Activated T-cell treated with anti-CD3 and anti-CD28 coated beads, Interleukin-2, amount 50 U/mL, for 24 hours (primary cell): ENCODE results near the gene RGS5.

Source experiments
- DNase-seq: peaks from one replicate; pipeline ENCODE4 v3.0.0-alpha.2; 2020
- H3K27ac Mint-ChIP-seq: 2 replicates; pipeline ENCODE4 v1.8.0; 2020; ENCODE audit warnings: mild to moderate bottlenecking, mixed read lengths
- H3K27me3 Mint-ChIP-seq: 2 replicates; pipeline ENCODE4 v1.8.0; 2020; ENCODE audit warnings: mixed read lengths
- H3K36me3 Mint-ChIP-seq: 2 replicates; pipeline ENCODE4 v1.8.0; 2020; ENCODE audit warnings: low read depth, mixed read lengths
- H3K4me1 Mint-ChIP-seq: 2 replicates; pipeline ENCODE4 v1.8.0; 2020; ENCODE audit warnings: low read depth, mixed read lengths
- H3K4me3 Mint-ChIP-seq: 2 replicates; pipeline ENCODE4 v1.8.0; 2020; ENCODE audit warnings: mild to moderate bottlenecking, moderate library complexity, mixed read lengths
- H3K9me3 Mint-ChIP-seq: 2 replicates; pipeline ENCODE4 v1.8.0; 2020; ENCODE audit warnings: mixed read lengths

RGS5 gene

DNA sequence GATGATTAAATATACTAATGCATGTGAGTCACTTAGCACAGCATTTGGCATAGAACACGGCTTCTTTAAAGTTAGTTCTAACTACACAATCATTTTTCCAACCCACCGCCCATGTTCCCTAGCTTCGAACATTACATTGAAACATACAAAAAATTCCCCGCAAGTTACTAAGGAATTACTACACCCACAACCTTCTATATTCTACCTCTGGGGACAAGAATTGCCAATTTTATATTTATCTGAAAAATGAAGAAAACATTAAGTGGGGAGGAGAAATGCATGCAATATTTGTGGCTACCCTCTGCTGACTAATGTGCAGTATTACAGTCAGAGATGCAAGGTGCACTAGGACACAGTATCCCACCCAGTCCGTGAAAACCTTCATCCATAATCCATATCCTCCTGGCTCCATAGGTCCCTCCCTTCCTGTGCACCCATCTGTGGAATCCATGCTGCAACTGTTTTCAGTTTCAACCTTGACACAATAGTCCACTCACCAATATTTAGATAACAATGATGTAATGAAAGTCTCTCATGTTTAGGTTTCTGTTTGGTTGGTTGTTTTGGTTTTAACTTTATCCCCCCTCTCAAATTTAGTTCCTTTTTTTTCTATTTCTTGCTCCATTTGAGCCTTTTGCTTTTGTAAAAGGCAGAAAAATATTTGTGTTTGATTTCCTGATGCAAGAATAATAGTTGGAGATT lies 31.6 kb downstream of the RGS5 start:
- Mint-ChIP-seq H3K27me3 (peaks cover 12% of the 10 kb centered on the region), H3K4me3 (no peak overlapping the region), H3K4me1 (peaks cover 1% of the 10 kb centered on the region), H3K27ac (no peak overlapping the region), H3K36me3 (no peaks in the 10 kb centered on the region), H3K9me3 (no peaks in the 10 kb centered on the region)
- DNase-seq = no peak

GRCh38 chr1:163170331-163170730 lies 32.4 kb downstream of the RGS5 start:
- no peak overlapping the region for H3K27ac Mint-ChIP-seq
- H3K27me3 Mint-ChIP-seq = peaks cover 8% of the 10 kb centered on the region
- no peaks in the 10 kb centered on the region for H3K9me3 Mint-ChIP-seq
- no peaks in the 10 kb centered on the region for H3K36me3 Mint-ChIP-seq
- no peak for DNase-seq
- no peak overlapping the region for H3K4me3 Mint-ChIP-seq
- peaks cover 1% of the 10 kb centered on the region for H3K4me1 Mint-ChIP-seq

DNA sequence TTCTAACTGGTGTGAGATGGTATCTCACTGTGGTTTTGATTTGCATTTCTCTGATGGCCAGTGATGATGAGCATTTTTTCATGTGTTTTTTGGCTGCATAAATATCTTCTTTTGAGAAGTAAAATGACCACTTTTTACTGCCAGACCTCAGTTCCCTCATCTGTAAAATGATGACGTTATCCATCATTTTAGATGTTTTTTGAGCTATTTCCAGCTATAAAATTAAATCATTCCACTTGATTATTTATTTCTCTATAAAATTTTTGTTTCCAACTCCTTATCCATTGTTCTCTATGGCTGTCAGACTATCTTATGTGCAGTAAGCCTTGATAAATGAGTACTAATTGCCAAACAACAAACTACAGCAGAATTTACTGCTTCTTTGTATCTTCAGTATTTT lies 33.2 kb downstream of the RGS5 start:
- H3K4me1 Mint-ChIP-seq = peaks cover 1% of the 10 kb centered on the region
- no peaks in the 10 kb centered on the region for H3K9me3 Mint-ChIP-seq
- no peaks in the 10 kb centered on the region for H3K36me3 Mint-ChIP-seq
- H3K27me3 Mint-ChIP-seq = no peaks in the 10 kb centered on the region
- no peak for DNase-seq
- H3K4me3 Mint-ChIP-seq = no peak overlapping the region
- H3K27ac Mint-ChIP-seq = no peak overlapping the region

GRCh38 chr1:163168053-163168452 lies 34.7 kb downstream of the RGS5 start:
- no peak for DNase-seq
- Mint-ChIP-seq H3K36me3 (no peaks in the 10 kb centered on the region), H3K4me1 (peaks cover 1% of the 10 kb centered on the region), H3K27me3 (no peaks in the 10 kb centered on the region), H3K4me3 (no peak overlapping the region), H3K27ac (no peak overlapping the region), H3K9me3 (no peaks in the 10 kb centered on the region)

DNA sequence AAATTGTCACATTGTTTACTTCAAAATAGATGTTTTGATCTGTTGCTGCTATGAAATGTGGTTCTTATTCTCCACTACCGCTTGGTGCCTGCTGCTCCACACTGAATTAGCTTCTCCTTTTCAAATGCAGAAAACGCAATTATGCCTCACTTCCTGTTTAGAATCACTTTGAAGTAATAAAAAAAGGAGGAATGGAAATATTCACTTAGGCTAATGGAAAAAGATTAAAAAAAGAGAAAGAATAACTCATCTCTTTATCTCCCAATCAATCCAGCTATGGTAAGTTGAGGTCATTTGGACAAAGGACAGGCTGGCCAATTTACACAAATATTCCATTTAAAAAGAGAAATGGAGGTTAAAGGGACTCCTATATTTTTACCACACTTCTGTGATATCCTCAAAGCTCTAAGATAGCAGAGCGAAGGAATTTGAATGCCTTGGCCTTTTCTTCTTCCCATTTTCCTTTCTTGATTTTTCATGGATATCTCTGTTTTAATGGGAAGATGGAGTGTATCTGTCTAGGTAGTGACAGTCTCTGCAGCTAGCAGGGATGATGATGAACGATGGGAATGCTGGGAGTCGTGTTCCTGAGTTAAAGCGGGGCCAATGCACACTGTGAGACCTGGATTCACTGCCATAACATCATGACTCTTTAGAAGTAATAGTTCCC lies 35.7 kb downstream of the RGS5 start:
- Mint-ChIP-seq H3K36me3 (no peaks in the 10 kb centered on the region), H3K27ac (no peak overlapping the region), H3K4me1 (peaks cover 1% of the 10 kb centered on the region), H3K27me3 (no peaks in the 10 kb centered on the region), H3K9me3 (no peaks in the 10 kb centered on the region), H3K4me3 (no peak overlapping the region)
- DNase-seq = no peak

- H3K36me3 Mint-ChIP-seq = no peaks in the 10 kb centered on the region
- no peak overlapping the region for H3K27ac Mint-ChIP-seq
- H3K4me1 Mint-ChIP-seq = peaks cover 1% of the 10 kb centered on the region
- no peak overlapping the region for H3K4me3 Mint-ChIP-seq
- H3K9me3 Mint-ChIP-seq = no peaks in the 10 kb centered on the region
- no peaks in the 10 kb centered on the region for H3K27me3 Mint-ChIP-seq
- no peak for DNase-seq
Observed at GRCh38 chr1:163165119-163165518, 37.6 kb downstream of the RGS5 start.

DNA sequence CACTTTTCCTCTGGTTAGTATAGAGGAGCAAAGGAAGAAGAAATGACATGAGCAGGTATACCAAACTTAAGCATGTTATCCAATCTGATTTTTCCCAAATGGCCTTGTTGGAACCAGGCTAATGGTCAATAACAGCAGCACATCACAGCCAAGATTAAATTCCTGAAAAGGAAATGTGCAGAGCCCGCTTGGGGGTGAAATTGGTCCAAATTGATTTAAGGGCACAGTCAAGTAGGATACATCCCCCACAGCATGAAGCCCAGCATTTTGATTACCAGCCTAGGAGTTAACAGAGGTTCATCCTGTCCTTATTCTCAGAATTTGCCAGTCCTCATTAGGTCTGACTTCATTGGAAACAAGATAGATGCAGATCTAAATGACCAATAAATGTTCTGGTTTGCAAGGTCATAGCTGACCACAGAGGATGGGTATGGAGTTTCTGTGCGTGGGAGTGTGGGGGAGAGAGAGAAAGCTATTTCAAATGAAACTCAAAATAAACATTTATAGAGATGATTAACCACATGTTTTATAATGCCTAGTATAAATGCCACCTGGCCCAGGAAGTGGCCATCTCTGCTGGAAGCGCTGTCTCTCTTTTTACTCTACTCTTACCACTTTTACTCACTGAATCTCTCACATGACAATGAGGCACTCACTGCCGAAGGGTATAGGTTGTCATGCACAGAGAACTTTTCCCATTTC lies 38.7 kb downstream of the RGS5 start:
- Mint-ChIP-seq H3K4me3 (no peak overlapping the region), H3K27me3 (no peaks in the 10 kb centered on the region), H3K36me3 (no peaks in the 10 kb centered on the region), H3K9me3 (no peaks in the 10 kb centered on the region), H3K4me1 (peaks cover 1% of the 10 kb centered on the region), H3K27ac (no peak overlapping the region)
- no peak for DNase-seq

DNA sequence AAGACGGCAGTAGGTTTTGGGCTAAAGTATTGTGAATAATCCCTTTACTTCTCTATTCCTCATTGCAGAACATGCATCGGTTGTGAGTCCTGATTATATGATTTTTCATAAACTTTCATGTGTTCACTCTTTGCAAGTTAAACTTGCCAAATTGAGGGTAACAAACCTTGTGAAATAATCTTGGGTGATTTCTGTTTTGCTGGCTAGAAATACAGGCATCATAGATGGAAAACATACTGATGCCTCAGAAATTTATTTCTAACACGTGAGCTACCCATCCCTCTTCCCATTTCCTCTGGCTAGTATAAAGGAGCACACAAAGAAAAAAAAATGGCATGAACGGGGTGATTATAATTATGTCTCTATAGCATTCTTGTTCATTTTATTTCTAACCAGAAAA lies 39.6 kb downstream of the RGS5 start:
- Mint-ChIP-seq H3K27ac (no peak overlapping the region), H3K4me1 (peaks cover 1% of the 10 kb centered on the region), H3K36me3 (no peaks in the 10 kb centered on the region), H3K4me3 (no peak overlapping the region), H3K9me3 (peaks cover 5% of the 10 kb centered on the region), H3K27me3 (no peaks in the 10 kb centered on the region)
- DNase-seq = no peak

GRCh38 chr1:163162381-163162914 lies 40.3 kb downstream of the RGS5 start:
- no peak for DNase-seq
- H3K27ac Mint-ChIP-seq = no peak overlapping the region
- peaks cover 8% of the 10 kb centered on the region for H3K9me3 Mint-ChIP-seq
- no peak overlapping the region for H3K4me3 Mint-ChIP-seq
- H3K27me3 Mint-ChIP-seq = no peaks in the 10 kb centered on the region
- peaks cover 1% of the 10 kb centered on the region for H3K4me1 Mint-ChIP-seq
- H3K36me3 Mint-ChIP-seq = no peaks in the 10 kb centered on the region

DNA sequence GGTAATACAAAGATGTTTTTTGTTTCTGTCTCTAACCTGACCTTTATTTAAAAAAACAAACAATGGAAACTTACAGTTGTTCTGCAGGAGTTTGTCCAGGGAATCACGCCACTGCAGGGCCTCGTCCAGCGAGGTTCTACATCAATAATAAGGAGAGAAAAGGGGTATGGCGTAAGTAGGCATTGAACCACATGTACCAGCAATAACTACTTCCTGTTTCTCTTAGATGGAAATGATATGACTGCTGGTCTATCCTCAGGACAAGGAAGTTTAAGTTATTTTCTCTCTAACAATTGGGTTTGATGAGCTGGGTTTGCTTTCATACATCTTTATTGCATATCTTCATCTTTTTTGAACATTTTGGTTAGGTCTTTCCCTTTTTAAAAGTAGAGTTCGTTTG lies 40.9 kb downstream of the RGS5 start:
- no peaks in the 10 kb centered on the region for H3K36me3 Mint-ChIP-seq
- H3K9me3 Mint-ChIP-seq = peaks cover 8% of the 10 kb centered on the region
- no peak for DNase-seq
- H3K4me1 Mint-ChIP-seq = peaks cover under 1% of the 10 kb centered on the region
- H3K4me3 Mint-ChIP-seq = no peak overlapping the region
- H3K27me3 Mint-ChIP-seq = no peaks in the 10 kb centered on the region
- H3K27ac Mint-ChIP-seq = no peak overlapping the region

GRCh38 chr1:163161337-163161736 lies 41.4 kb downstream of the RGS5 start:
- H3K36me3 Mint-ChIP-seq = no peaks in the 10 kb centered on the region

DNA sequence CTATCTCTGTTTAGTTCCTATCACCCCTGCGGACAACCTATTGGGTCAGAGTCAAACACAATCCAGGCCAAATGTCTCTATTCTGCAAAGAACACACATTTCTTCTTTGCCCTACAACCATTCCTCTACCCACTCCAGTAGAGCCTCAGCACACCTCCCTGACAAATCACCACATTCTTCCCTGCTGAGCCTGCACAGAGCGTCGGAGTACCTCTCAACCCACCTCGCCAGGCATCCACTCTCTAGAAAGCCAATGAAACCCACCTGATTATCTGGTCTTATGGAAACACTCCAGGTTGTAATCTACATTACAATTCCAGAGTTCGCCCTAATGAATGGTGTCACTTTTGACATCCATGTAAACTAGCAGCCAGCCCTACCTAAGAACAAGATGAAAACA lies 47.1 kb downstream of the RGS5 start:
- Mint-ChIP-seq H3K27me3 (no peaks in the 10 kb centered on the region), H3K36me3 (peaks cover 3% of the 10 kb centered on the region), H3K9me3 (peaks cover 8% of the 10 kb centered on the region), H3K4me3 (no peak overlapping the region), H3K27ac (no peak overlapping the region), H3K4me1 (no peaks in the 10 kb centered on the region)
- no peak for DNase-seq

More at GRCh38 chr1:163161337-163161736, 41.4 kb downstream of the RGS5 start:
- Mint-ChIP-seq H3K27me3 (no peaks in the 10 kb centered on the region), H3K27ac (no peak overlapping the region), H3K4me3 (no peak overlapping the region), H3K4me1 (no peaks in the 10 kb centered on the region), H3K9me3 (peaks cover 8% of the 10 kb centered on the region)
- no peak for DNase-seq

GRCh38 chr1:163148911-163149310 lies 53.8 kb downstream of the RGS5 start:
- H3K4me1 Mint-ChIP-seq = no peaks in the 10 kb centered on the region
- H3K36me3 Mint-ChIP-seq = peaks cover 3% of the 10 kb centered on the region
- DNase-seq = no peak
- H3K9me3 Mint-ChIP-seq = no peaks in the 10 kb centered on the region
- no peak overlapping the region for H3K4me3 Mint-ChIP-seq
- H3K27ac Mint-ChIP-seq = no peak overlapping the region
- H3K27me3 Mint-ChIP-seq = no peaks in the 10 kb centered on the region

- Mint-ChIP-seq H3K4me1 (no peaks in the 10 kb centered on the region), H3K4me3 (no peak overlapping the region), H3K27ac (no peak overlapping the region), H3K9me3 (no peaks in the 10 kb centered on the region), H3K36me3 (no peaks in the 10 kb centered on the region), H3K27me3 (no peaks in the 10 kb centered on the region)
- DNase-seq = no peak
Observed at GRCh38 chr1:163147019-163147418, 55.7 kb downstream of the RGS5 start.

DNA sequence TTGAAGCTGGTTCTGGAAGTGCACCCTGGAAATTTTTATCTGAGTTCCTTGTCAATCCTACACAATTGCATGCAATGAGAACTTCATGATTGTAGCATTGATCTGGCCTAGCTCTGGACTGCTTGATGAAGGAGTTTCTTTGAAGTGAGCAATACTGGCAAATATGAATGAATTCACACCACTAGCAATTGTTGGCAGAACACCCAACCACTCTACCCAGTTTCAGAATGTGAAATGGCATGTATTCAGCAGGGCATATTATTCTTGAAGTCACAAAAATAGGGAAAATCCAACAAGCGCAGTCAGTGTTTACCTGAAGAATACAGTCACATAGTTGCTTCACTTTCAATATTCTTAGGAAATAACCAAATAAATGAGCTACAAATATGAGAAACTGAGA lies 57.3 kb downstream of the RGS5 start:
- no peaks in the 10 kb centered on the region for H3K36me3 Mint-ChIP-seq
- no peak overlapping the region for H3K27ac Mint-ChIP-seq
- H3K27me3 Mint-ChIP-seq = no peaks in the 10 kb centered on the region
- no peak for DNase-seq
- H3K9me3 Mint-ChIP-seq = no peaks in the 10 kb centered on the region
- no peak overlapping the region for H3K4me3 Mint-ChIP-seq
- H3K4me1 Mint-ChIP-seq = no peaks in the 10 kb centered on the region
